ENCODE measurements around the gene MED13.

The MED13 gene

GRCh38 chr17:62086737-62087136, 21.7 kb upstream of the MED13 start:
- no peak for TF ChIP-seq YY1 (IDR thresholded peaks at IDR 0.05; ENCODE audit: low read depth)
- TF ChIP-seq CREB1 (IDR thresholded peaks at IDR 0.05; ENCODE audit: low read depth): no peak
- TF ChIP-seq REST (IDR thresholded peaks at IDR 0.05; ENCODE audit: low read depth): no peak
- TF ChIP-seq CEBPB (IDR thresholded peaks at IDR 0.05): no peak
- TF ChIP-seq EGR1 (IDR thresholded peaks at IDR 0.05): no peak
- TF ChIP-seq NFIC (IDR thresholded peaks at IDR 0.05): no peak
- TF ChIP-seq TCF12 (IDR thresholded peaks at IDR 0.05; ENCODE audit: low read depth): no peak
- no peak for TF ChIP-seq MAX (IDR thresholded peaks at IDR 0.05)
- no peak for TF ChIP-seq ZBTB7A (IDR thresholded peaks at IDR 0.05; ENCODE audit: low read depth)
- TF ChIP-seq FOXM1 (IDR thresholded peaks at IDR 0.05; ENCODE audit: borderline replicate concordance, low read depth): no peak
- no peak for TF ChIP-seq TEAD4 (IDR thresholded peaks at IDR 0.05)
- no peak for TF ChIP-seq RAD21 (IDR thresholded peaks at IDR 0.05; ENCODE audit: low read depth)
- no peak for TF ChIP-seq EP300 (IDR thresholded peaks at IDR 0.05; ENCODE audit: borderline replicate concordance)
- TF ChIP-seq TAF1 (IDR thresholded peaks at IDR 0.05; ENCODE audit: low read depth): no peak

- TF ChIP-seq RAD21 (IDR thresholded peaks at IDR 0.05; ENCODE audit: low read depth): no peak
- TF ChIP-seq YY1 (IDR thresholded peaks at IDR 0.05; ENCODE audit: low read depth): no peak
- TF ChIP-seq TEAD4 (IDR thresholded peaks at IDR 0.05): no peak
- TF ChIP-seq MAX (IDR thresholded peaks at IDR 0.05): no peak
- TF ChIP-seq EGR1 (IDR thresholded peaks at IDR 0.05): no peak
- TF ChIP-seq CREB1 (IDR thresholded peaks at IDR 0.05; ENCODE audit: low read depth): no peak
- TF ChIP-seq ZBTB7A (IDR thresholded peaks at IDR 0.05; ENCODE audit: low read depth): no peak
- TF ChIP-seq TAF1 (IDR thresholded peaks at IDR 0.05; ENCODE audit: low read depth): no peak
- TF ChIP-seq EP300 (IDR thresholded peaks at IDR 0.05; ENCODE audit: borderline replicate concordance): no peak
- TF ChIP-seq USF1 (IDR thresholded peaks at IDR 0.05): no peak
- no peak for TF ChIP-seq TCF12 (IDR thresholded peaks at IDR 0.05; ENCODE audit: low read depth)
- no peak for TF ChIP-seq REST (IDR thresholded peaks at IDR 0.05; ENCODE audit: low read depth)
- no peak for TF ChIP-seq FOXM1 (IDR thresholded peaks at IDR 0.05; ENCODE audit: borderline replicate concordance, low read depth)
Observed at GRCh38 chr17:62085511-62086408, 20.7 kb upstream of the MED13 start.

- TF ChIP-seq EGR1 (IDR thresholded peaks at IDR 0.05) (no peak), CEBPB (IDR thresholded peaks at IDR 0.05) (no peak), RAD21 (IDR thresholded peaks at IDR 0.05; ENCODE audit: low read depth) (no peak), EP300 (IDR thresholded peaks at IDR 0.05; ENCODE audit: borderline replicate concordance) (no peak), YY1 (IDR thresholded peaks at IDR 0.05; ENCODE audit: low read depth) (no peak), TEAD4 (IDR thresholded peaks at IDR 0.05) (no peak), REST (IDR thresholded peaks at IDR 0.05; ENCODE audit: low read depth) (no peak), TAF1 (IDR thresholded peaks at IDR 0.05; ENCODE audit: low read depth) (no peak), ZBTB7A (IDR thresholded peaks at IDR 0.05; ENCODE audit: low read depth) (no peak), TCF12 (IDR thresholded peaks at IDR 0.05; ENCODE audit: low read depth) (no peak), NFIC (IDR thresholded peaks at IDR 0.05) (no peak), USF1 (IDR thresholded peaks at IDR 0.05) (no peak), MAX (IDR thresholded peaks at IDR 0.05) (no peak), FOXM1 (IDR thresholded peaks at IDR 0.05; ENCODE audit: borderline replicate concordance, low read depth) (no peak)
Observed at GRCh38 chr17:62084585-62084984, 19.5 kb upstream of the MED13 start.

All from Ishikawa (cell line).